ENCODE measurements around the gene EPB41L3. TPM values are rescaled to one million over a fixed set of nuclear protein-coding genes. Genes with fewer than 3 reads are reported as not detected.

EPB41L3 gene
- total and polyA plus RNA-seq, 4 experiments from 2014 or later: 0.89 to 3.3 (median 3.2) TPM; not detected in 1

DNA sequence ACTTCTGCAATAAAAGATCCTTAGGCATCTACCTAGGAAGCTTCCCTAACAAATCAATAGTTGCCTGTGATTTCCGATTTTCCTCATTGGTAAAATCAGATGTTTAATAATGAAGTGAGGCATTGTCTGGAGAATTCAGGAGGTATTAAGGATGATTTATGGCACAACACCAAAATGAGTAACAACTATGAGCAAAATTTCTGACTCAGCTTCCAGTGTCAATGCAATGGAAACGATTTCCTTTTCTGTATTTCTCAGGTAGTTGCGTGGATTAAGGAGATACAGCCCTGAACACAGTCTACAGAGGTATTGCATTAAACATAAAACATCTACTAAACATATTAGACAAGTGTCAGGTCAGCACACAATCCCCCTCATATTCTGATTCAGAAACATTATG is 99.5 kb downstream of the EPB41L3 start:
- H3K27me3 ChIP-seq (ENCODE audit: insufficient read depth, low read length): no peaks in the 10 kb centered on the region
- Mint-ChIP-seq H3K27me3 (peaks cover 0 to 4% of the 10 kb centered on the region in 2 donors), H3K36me3 (no peaks in the 10 kb centered on the region), H3K4me1 (peaks cover 0 to 1% (median 0%) of the 10 kb centered on the region in 4 donors), H3K9me3 (no peaks in the 10 kb centered on the region), H3K27ac (no peak overlapping the region), H3K4me3 (no peak overlapping the region)
- ChIA-PET CTCF (ENCODE audit: partially characterized antibody) (no interaction called here), POLR2A (ENCODE audit: partially characterized antibody) (no interaction called here)
- H3K36me3 ChIP-seq (ENCODE audit: insufficient read depth, low read length): no peaks in the 10 kb centered on the region
- H3K9me3 ChIP-seq (ENCODE audit: control insufficient read depth in 1 of 2, low read length in 2 of 2): no peaks in the 10 kb centered on the region
- no peaks in the 10 kb centered on the region for H3K4me1 ChIP-seq (ENCODE audit: insufficient read depth, low read length)
- DNase-seq: no peak
- intact Hi-C loops (cut with micrococcal nuclease): loop anchor here (10.0 kb wide), 1 partner anchor 1339 kb away; no protein-coding TSS in a partner anchor
- H3K4me3 ChIP-seq (ENCODE audit: low read length in 2 of 2): no peak overlapping the region
- H3K27ac ChIP-seq (ENCODE audit: low read depth, low read length): no peak overlapping the region

DNA sequence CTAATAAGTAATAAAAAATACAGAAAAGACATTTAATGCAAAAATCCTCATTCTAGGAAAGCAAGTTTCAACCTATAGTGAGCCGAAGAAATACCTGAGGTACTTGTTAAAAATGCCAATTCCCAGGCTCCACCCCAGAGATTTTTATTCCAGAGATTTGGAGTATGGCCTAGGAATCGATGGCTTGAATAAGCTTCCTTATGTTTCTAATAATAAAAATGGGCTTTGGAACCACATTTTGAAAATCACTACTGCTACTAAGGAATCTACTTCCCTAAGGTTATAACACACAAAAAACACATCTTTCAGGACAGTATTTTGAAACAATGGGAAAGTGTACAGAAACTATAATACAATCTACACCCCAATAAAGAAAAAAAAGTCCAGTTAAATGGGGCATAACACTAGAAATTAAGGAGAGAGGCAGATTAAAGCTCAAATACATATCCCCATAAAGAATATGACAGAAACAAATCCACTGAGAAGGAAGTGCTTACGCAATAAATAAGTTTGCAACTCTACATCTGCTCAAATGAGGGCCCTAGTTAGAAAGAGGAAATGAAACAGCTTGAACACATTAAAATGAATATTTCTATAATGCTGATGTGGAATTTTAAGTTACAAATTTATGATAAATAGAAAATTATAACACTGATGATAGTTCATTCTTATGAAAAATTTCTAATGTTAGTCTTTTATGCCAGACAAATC is 103.7 kb downstream of the EPB41L3 start:
- Histone ChIP-seq H3K9me3 (ENCODE audit: control insufficient read depth in 1 of 2, low read length in 2 of 2) (no peaks in the 10 kb centered on the region), H3K4me1 (ENCODE audit: insufficient read depth, low read length) (no peaks in the 10 kb centered on the region), H3K27ac (ENCODE audit: low read depth, low read length) (no peak overlapping the region), H3K4me3 (ENCODE audit: low read length in 2 of 2) (no peak overlapping the region), H3K27me3 (ENCODE audit: insufficient read depth, low read length) (no peaks in the 10 kb centered on the region), H3K36me3 (ENCODE audit: insufficient read depth, low read length) (no peaks in the 10 kb centered on the region)
- ChIA-PET CTCF (ENCODE audit: partially characterized antibody) (no interaction called here), POLR2A (ENCODE audit: partially characterized antibody) (no interaction called here)
- Mint-ChIP-seq H3K27me3 (no peaks in the 10 kb centered on the region), H3K9me3 (no peaks in the 10 kb centered on the region), H3K4me3 (no peak overlapping the region), H3K27ac (no peak overlapping the region), H3K4me1 (no peaks in the 10 kb centered on the region), H3K36me3 (no peaks in the 10 kb centered on the region)
- DNase-seq: no peak
- intact Hi-C loops (cut with micrococcal nuclease): loop anchor here (10.0 kb wide), 1 partner anchor 1335 kb away; no protein-coding TSS in a partner anchor

DNA sequence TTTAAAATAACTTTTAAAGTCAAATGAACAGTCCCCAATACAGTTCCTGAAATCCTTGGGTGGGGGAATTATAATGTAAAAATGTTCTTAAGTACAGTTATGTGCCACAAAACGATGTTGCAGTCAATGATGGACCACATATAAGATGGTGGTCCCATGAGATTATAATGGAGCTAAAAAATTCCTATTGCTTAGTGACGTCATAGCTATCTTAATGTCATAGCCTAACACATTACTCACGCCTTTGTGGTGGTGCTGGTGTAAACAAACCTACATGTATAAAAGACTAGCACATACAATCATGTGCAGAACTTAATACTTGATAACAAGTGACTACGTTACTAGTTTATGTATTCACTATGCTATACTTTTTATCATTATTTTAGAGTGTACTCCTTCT is 109.4 kb downstream of the EPB41L3 start:
- POLR2A ChIA-PET (ENCODE audit: partially characterized antibody): no interaction called here
- Histone ChIP-seq H3K9me3 (ENCODE audit: control insufficient read depth in 1 of 2, low read length in 2 of 2) (no peaks in the 10 kb centered on the region), H3K27ac (ENCODE audit: low read depth, low read length) (no peak overlapping the region), H3K27me3 (ENCODE audit: insufficient read depth, low read length) (no peaks in the 10 kb centered on the region), H3K4me1 (ENCODE audit: insufficient read depth, low read length) (no peaks in the 10 kb centered on the region), H3K36me3 (ENCODE audit: insufficient read depth, low read length) (no peaks in the 10 kb centered on the region), H3K4me3 (ENCODE audit: low read length in 2 of 2) (no peak overlapping the region)
- DNase-seq: no peak
- H3K36me3 Mint-ChIP-seq: no peaks in the 10 kb centered on the region
- H3K4me3 Mint-ChIP-seq: no peak overlapping the region
- H3K9me3 Mint-ChIP-seq: no peaks in the 10 kb centered on the region
- peaks cover 0 to 1% of the 10 kb centered on the region in 2 donors for H3K27me3 Mint-ChIP-seq
- no peaks in the 10 kb centered on the region for H3K4me1 Mint-ChIP-seq
- no peak overlapping the region for H3K27ac Mint-ChIP-seq
- CTCF ChIA-PET (ENCODE audit: partially characterized antibody): interaction anchor here (1.1 kb wide), 1 partner anchor 9 kb away, joined by 3 read pairs; no protein-coding TSS in a partner anchor
- intact Hi-C loops (cut with micrococcal nuclease): no loop called here

DNA sequence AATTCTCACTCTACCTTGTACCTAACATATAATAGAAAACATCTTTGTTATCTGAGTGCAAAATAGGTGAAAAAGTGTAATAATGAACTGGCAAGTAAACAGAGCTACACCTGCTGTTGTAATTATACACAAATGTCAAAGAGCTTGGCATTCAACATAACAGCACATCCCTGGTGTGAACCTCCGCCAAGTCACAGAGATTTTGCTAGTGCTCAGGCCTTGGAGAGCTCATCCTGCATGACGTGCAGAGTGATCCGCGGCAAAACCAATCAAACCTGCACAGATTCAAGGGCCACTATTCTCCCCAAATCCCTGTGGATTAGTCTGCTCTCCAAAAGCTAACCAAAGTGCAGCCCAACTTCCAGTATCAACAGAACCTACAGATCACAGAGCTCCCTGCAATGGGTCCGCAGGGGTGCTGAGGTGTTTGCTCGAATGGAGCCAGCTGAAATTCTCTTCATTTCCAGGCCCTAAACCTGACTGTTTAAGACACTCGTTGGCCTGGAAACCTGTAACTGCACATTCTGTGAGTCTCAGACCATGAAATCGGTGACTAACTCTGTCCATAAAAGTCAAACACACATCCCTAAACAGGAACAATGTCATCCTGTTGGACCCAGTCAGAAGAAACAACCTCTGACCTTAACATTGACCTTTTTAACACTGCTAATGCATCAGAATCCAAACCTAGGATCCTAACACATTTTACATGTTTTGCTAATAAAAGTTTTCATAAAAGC is 111.8 kb downstream of the EPB41L3 start:
- H3K9me3 Mint-ChIP-seq: no peaks in the 10 kb centered on the region
- Histone ChIP-seq H3K27me3 (ENCODE audit: insufficient read depth, low read length) (no peaks in the 10 kb centered on the region), H3K36me3 (ENCODE audit: insufficient read depth, low read length) (no peaks in the 10 kb centered on the region), H3K4me1 (ENCODE audit: insufficient read depth, low read length) (no peaks in the 10 kb centered on the region), H3K4me3 (ENCODE audit: low read length in 2 of 2) (no peak overlapping the region), H3K27ac (ENCODE audit: low read depth, low read length) (no peak overlapping the region), H3K9me3 (ENCODE audit: control insufficient read depth in 1 of 2, low read length in 2 of 2) (no peaks in the 10 kb centered on the region)
- H3K27ac Mint-ChIP-seq: no peak overlapping the region
- ChIA-PET POLR2A (ENCODE audit: partially characterized antibody) (no interaction called here), CTCF (ENCODE audit: partially characterized antibody) (interaction anchor here (1.0 kb wide), 1 partner anchor 12 kb away, joined by 3 read pairs; no protein-coding TSS in a partner anchor)
- peaks cover 0 to 3% of the 10 kb centered on the region in 2 donors for H3K27me3 Mint-ChIP-seq
- no peaks in the 10 kb centered on the region for H3K4me1 Mint-ChIP-seq
- H3K36me3 Mint-ChIP-seq: no peaks in the 10 kb centered on the region
- H3K4me3 Mint-ChIP-seq: no peak overlapping the region
- DNase-seq: no peak
- intact Hi-C loops (cut with micrococcal nuclease): no loop called here

DNA sequence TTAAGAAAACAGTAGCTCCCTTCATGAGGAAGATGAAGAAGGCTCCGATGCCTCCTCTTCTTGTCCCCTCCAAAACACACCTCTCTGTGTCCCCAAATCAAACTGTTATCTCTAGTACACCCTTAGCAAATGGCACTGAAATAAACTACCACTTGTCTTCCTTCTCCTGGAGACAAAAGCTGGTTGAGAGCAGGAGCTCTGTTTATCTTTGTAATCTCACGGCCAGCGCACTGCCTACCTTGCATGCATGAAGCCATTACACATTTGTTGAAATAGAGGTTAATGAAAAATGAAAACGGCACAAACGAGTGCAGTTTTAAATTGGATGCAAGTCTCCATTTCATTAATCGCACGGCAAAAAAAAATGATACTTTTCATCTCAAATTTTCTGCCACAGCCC is 113.7 kb downstream of the EPB41L3 start:
- no peak for DNase-seq
- Mint-ChIP-seq H3K27ac (no peak overlapping the region), H3K4me3 (no peak overlapping the region), H3K4me1 (no peaks in the 10 kb centered on the region), H3K27me3 (peaks cover 0 to 7% of the 10 kb centered on the region in 2 donors), H3K36me3 (no peaks in the 10 kb centered on the region), H3K9me3 (no peaks in the 10 kb centered on the region)
- H3K9me3 ChIP-seq (ENCODE audit: control insufficient read depth in 1 of 2, low read length in 2 of 2): no peaks in the 10 kb centered on the region
- no peaks in the 10 kb centered on the region for H3K36me3 ChIP-seq (ENCODE audit: insufficient read depth, low read length)
- no peak overlapping the region for H3K4me3 ChIP-seq (ENCODE audit: low read length in 2 of 2)
- intact Hi-C loops (cut with micrococcal nuclease): no loop called here
- POLR2A ChIA-PET (ENCODE audit: partially characterized antibody): interaction anchor here (0.6 kb wide), 1 partner anchor 48 kb away, joined by 4 read pairs; no protein-coding TSS in a partner anchor
- H3K27me3 ChIP-seq (ENCODE audit: insufficient read depth, low read length): no peaks in the 10 kb centered on the region
- H3K27ac ChIP-seq (ENCODE audit: low read depth, low read length): no peak overlapping the region
- no peaks in the 10 kb centered on the region for H3K4me1 ChIP-seq (ENCODE audit: insufficient read depth, low read length)
- CTCF ChIA-PET (ENCODE audit: partially characterized antibody): no interaction called here

DNA sequence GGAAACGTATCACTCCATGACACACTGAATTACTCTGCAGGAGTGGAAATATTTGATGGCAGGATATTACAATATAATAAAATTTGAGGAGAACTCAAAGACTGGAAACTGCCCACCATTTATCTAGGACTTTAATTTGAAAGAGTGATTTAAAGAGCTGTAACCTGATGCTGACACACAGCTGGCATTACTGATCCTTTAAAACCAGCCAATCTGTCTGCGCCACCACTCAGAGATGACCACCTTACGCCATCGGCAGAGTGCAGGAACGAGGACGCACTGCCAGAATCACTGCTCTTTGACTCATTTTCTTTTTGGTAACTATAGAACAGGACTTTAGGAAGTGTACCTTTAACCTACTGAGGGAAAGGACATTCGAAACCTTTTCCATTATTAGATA is 114.1 kb downstream of the EPB41L3 start:
- H3K9me3 ChIP-seq (ENCODE audit: control insufficient read depth in 1 of 2, low read length in 2 of 2): no peaks in the 10 kb centered on the region
- Mint-ChIP-seq H3K9me3 (no peaks in the 10 kb centered on the region), H3K27ac (no peak overlapping the region)

DNA sequence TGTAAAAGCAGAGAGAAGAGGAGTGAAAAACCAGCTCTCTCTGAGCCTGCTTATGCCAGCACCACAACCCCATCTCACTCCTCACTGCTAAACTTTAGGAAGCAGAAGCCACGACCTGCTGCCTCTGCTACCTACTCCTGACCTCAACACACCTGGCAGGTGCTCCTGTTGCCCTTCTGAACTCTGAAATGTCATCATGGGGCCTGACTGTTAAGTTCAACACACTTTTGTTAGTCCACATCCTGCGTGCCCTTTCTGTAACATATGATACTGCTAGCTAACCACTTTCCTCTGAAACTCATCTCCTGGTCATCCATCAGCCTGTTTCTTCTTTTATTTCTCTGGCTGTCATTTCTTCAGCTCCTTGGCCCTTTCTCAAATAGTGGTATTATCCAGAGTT is 118.1 kb downstream of the EPB41L3 start:
- intact Hi-C loops (cut with micrococcal nuclease): loop anchor here (10.0 kb wide), 1 partner anchor 321 kb away; no protein-coding TSS in a partner anchor
- Mint-ChIP-seq H3K27me3 (peaks cover 1 to 12% of the 10 kb centered on the region in 2 donors), H3K27ac (no peak overlapping the region), H3K4me1 (no peaks in the 10 kb centered on the region), H3K4me3 (no peak overlapping the region), H3K36me3 (no peaks in the 10 kb centered on the region), H3K9me3 (no peaks in the 10 kb centered on the region)
- DNase-seq: no peak
- Histone ChIP-seq H3K27ac (ENCODE audit: low read depth, low read length) (no peak overlapping the region), H3K27me3 (ENCODE audit: insufficient read depth, low read length) (no peaks in the 10 kb centered on the region), H3K4me3 (ENCODE audit: low read length in 2 of 2) (no peak overlapping the region), H3K9me3 (ENCODE audit: control insufficient read depth in 1 of 2, low read length in 2 of 2) (no peaks in the 10 kb centered on the region), H3K4me1 (ENCODE audit: insufficient read depth, low read length) (no peaks in the 10 kb centered on the region), H3K36me3 (ENCODE audit: insufficient read depth, low read length) (no peaks in the 10 kb centered on the region)
- CTCF ChIA-PET (ENCODE audit: partially characterized antibody): interaction anchor here (1.2 kb wide), 1 partner anchor 9 kb away, joined by 3 read pairs; no protein-coding TSS in a partner anchor
- POLR2A ChIA-PET (ENCODE audit: partially characterized antibody): no interaction called here

More for the DNA sequence above, 114.1 kb downstream of the EPB41L3 start:
- Mint-ChIP-seq H3K36me3 (no peaks in the 10 kb centered on the region), H3K4me3 (no peak overlapping the region), H3K27me3 (peaks cover 0 to 7% of the 10 kb centered on the region in 2 donors), H3K4me1 (no peaks in the 10 kb centered on the region)
- intact Hi-C loops (cut with micrococcal nuclease): loop anchor here (10.0 kb wide), 1 partner anchor 325 kb away; no protein-coding TSS in a partner anchor
- ChIA-PET CTCF (ENCODE audit: partially characterized antibody) (no interaction called here), POLR2A (ENCODE audit: partially characterized antibody) (no interaction called here)
- DNase-seq: no peak
- Histone ChIP-seq H3K36me3 (ENCODE audit: insufficient read depth, low read length) (no peaks in the 10 kb centered on the region), H3K4me3 (ENCODE audit: low read length in 2 of 2) (no peak overlapping the region), H3K27ac (ENCODE audit: low read depth, low read length) (no peak overlapping the region), H3K4me1 (ENCODE audit: insufficient read depth, low read length) (no peaks in the 10 kb centered on the region), H3K27me3 (ENCODE audit: insufficient read depth, low read length) (no peaks in the 10 kb centered on the region)
